Measurements from ENCODE around the gene MBLAC1. TPM values are rescaled to one million over a fixed set of nuclear protein-coding genes. Genes with fewer than 3 reads are reported as not detected.

The MBLAC1 gene
- total RNA-seq, 1 experiment from 2014 or later = 3.5 TPM

DNA sequence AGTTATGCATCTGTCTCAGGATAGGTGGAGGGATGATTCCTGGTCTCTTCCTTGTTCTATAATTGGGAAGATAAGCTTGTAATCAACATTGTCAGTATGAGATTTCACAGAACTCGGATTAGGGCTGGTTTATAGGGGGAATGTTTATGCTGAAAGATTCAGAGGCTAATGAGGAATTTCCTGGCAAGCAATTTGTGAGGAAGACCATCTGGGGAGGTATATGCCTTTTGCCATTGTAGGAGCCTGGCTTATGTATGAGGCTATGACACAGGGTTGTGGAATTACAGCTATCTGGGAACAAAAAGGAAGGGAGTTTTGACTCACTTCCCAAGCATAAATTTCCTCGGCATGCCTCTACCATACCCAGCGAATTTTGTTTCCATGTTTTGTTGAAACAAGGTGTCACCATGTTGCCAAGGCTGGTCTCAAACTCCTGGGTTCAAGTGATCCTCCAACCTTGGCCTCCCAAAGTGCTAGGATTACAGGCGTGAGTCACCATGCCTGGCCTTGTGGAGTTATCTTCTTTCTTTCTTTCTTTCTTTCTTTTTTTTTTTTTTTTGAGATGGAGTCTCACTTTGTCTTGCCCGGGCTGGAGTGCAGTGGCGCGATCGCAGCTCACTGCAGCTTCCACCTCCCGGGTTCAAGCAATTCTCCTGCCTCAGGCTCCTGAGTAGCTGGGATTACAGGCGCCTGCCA is 39.6 kb upstream of the MBLAC1 start:
- no peak overlapping the region; the same call in 1 of the 2 replicates for H3K4me3 Mint-ChIP-seq
- H3K4me1 Mint-ChIP-seq = peaks cover 21% of the 10 kb centered on the region
- TF ChIP-seq, protein P1, sequence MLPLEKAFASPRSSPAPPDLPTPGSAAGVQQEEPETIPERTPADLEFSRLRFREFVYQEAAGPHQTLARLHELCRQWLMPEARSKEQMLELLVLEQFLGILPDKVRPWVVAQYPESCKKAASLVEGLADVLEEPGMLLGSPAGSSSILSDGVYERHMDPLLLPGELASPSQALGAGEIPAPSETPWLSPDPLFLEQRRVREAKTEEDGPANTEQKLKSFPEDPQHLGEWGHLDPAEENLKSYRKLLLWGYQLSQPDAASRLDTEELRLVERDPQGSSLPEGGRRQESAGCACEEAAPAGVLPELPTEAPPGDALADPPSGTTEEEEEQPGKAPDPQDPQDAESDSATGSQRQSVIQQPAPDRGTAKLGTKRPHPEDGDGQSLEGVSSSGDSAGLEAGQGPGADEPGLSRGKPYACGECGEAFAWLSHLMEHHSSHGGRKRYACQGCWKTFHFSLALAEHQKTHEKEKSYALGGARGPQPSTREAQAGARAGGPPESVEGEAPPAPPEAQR (CRISPR knock-in tag; IDR thresholded peaks at IDR 0.05) = no peak
- TF ChIP-seq ZNF263 (CRISPR knock-in tag; IDR thresholded peaks at IDR 0.05; ENCODE audit: low read depth) (no peak), EMX1 (CRISPR knock-in tag; IDR thresholded peaks at IDR 0.05) (no peak), ZNF232 (CRISPR knock-in tag; IDR thresholded peaks at IDR 0.05) (no peak)
- no peak for DNase-seq (ENCODE audit: low spot score)
- ChIA-PET CTCF (no interaction called here), POLR2A (interaction anchor here (0.6 to 6.2 kb wide), 2 partner anchors 14 to 51 kb away, joined by 3 to 41 read pairs; partner anchors contain the start of genes AP4M1 and MCM7)
- peaks cover 20% of the 10 kb centered on the region for H3K36me3 Mint-ChIP-seq
- H3K27me3 Mint-ChIP-seq (ENCODE audit: low read depth) = no peaks in the 10 kb centered on the region; the same call in 1 of the 2 replicates
- H3K9me3 Mint-ChIP-seq = no peaks in the 10 kb centered on the region
- no peak for ATAC-seq
- no peak overlapping the region; the same call in 1 of the 2 replicates for H3K27ac Mint-ChIP-seq

DNA sequence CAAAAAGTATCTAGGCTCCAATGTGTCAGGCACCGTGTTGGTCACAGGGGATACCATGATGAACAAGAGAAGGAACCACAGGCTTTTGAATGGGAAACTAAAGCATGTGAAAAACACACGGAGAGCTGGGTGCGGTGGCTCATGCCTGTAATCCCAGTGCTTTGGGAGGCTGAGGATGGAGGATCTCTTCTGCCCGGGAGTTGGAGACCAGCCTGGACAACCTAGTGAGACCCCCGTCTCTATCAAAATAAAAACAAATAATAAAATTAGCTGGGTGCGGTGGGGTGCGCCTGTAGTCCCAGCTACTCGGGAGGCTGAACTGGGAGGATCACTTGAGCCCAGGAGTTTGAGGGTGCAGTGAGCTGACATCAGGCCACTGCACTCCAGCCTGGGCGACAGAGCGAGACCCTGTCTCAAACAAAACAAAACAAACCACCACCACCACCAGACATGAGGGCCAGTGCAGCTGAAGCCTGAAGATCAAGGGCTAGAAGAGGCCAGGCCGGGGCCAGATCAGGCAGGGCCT is 38.6 kb upstream of the MBLAC1 start:
- DNase-seq (ENCODE audit: low spot score) (no peak), ATAC-seq (no peak)
- ChIA-PET CTCF (interaction anchor here (1.0 to 1.4 kb wide), 2 partner anchors 14 to 44 kb away, joined by 3 read pairs; partner anchors contain the start of gene AP4M1), POLR2A (interaction anchor here (0.7 to 6.2 kb wide), 3 partner anchors 13 to 83 kb away, joined by 3 to 41 read pairs (median 3); partner anchors contain the start of genes AP4M1 and MCM7)
- Mint-ChIP-seq H3K9me3 (no peaks in the 10 kb centered on the region), H3K27ac (peak overlapping the region; percentile 92), H3K4me3 (peak overlapping the region; percentile 93), H3K27me3 (ENCODE audit: low read depth) (no peaks in the 10 kb centered on the region; the same call in 1 of the 2 replicates), H3K36me3 (peaks cover 29% of the 10 kb centered on the region), H3K4me1 (peaks cover 15% of the 10 kb centered on the region)
- TF ChIP-seq NFE2L1 (CRISPR knock-in tag; IDR thresholded peaks at IDR 0.05) = no peak
- peak; percentile 92 for TF ChIP-seq ZNF121 (CRISPR knock-in tag; IDR thresholded peaks at IDR 0.05)
- TF ChIP-seq, protein P2, sequence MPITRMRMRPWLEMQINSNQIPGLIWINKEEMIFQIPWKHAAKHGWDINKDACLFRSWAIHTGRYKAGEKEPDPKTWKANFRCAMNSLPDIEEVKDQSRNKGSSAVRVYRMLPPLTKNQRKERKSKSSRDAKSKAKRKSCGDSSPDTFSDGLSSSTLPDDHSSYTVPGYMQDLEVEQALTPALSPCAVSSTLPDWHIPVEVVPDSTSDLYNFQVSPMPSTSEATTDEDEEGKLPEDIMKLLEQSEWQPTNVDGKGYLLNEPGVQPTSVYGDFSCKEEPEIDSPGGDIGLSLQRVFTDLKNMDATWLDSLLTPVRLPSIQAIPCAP (CRISPR knock-in tag; IDR thresholded peaks at IDR 0.05) = no peak
- 0 out of 2 replicates have a peak, but pooled peaks have one; percentile 50 for TF ChIP-seq GTF2I (CRISPR knock-in tag; conservative IDR thresholded peaks at IDR 0.05)

DNA sequence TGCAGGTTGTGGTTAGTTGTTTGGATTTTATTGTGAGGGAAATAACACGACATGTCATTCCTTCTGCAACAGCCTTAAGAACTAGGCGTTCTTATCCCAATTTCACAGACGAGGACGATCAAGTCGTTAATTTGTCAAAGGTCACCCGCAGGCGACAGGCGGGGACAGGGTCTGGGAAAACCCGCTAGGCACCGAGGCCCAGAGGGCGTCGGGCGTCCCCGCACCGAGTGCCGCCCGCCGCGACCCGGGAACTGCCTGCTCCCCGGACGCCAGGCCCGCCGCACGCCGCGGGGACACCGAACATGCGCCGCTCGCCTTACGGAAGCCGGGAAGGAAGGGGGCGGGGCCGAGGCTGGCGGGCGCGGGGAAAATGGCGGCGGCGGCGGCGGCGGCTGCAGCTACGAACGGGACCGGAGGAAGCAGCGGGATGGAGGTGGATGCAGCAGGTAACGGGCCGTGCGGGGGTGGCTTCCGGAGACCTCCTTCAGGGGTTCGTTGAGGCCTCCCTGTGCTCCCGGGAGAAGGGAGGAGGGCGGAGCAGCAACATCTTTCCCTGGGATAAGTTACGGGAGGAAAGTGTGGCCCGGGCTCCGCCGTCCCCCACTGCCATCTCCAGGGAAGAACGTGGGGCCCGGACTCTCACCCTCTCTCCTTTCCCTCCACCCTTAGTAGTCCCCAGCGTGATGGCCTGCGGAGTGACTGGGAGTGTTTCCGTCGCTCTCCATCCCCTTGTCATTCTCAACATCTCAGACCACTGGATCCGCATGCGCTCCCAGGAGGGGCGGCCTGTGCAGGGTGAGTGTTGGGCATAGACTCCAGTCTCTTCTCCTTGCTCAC is 37.9 kb upstream of the MBLAC1 start, which contains the start of gene COPS6:
TSS of gene COPS6 (plus strand) at position 349 of the 837 bp plus-strand sequence. CDS start at position 371, 22 bp downstream.
- Mint-ChIP-seq H3K9me3 (no peaks in the 10 kb centered on the region), H3K4me1 (peaks cover 11% of the 10 kb centered on the region), H3K36me3 (peaks cover 36% of the 10 kb centered on the region), H3K4me3 (peak within 1 kb of the TSS; percentile 93), H3K27me3 (ENCODE audit: low read depth) (no peaks in the 10 kb centered on the region; the same call in 1 of the 2 replicates), H3K27ac (peak within 1 kb of the TSS; percentile 92)
- CTCF ChIA-PET = interaction anchor here (1.0 to 1.4 kb wide), 2 partner anchors 13 to 44 kb away, joined by 3 read pairs; partner anchors contain the start of gene AP4M1
- peak; percentile 4 for ATAC-seq
- POLR2A ChIA-PET = interaction anchor here (0.6 to 6.2 kb wide), 4 partner anchors 12 to 143 kb away, joined by 3 to 41 read pairs (median 4); partner anchors contain the start of genes AP4M1 and MCM7
- DNase-seq (ENCODE audit: low spot score) = peak; percentile 79
- TF ChIP-seq TEAD4 (CRISPR knock-in tag; IDR thresholded peaks at IDR 0.05) (no peak), IRF2 (CRISPR knock-in tag; IDR thresholded peaks at IDR 0.05; ENCODE audit: borderline replicate concordance, low read depth) (no peak), ESRRA (CRISPR knock-in tag; IDR thresholded peaks at IDR 0.05; ENCODE audit: borderline replicate concordance) (0 out of 2 replicates have a peak, but pooled peaks have one; percentile 70)
- TF ChIP-seq, protein P3, sequence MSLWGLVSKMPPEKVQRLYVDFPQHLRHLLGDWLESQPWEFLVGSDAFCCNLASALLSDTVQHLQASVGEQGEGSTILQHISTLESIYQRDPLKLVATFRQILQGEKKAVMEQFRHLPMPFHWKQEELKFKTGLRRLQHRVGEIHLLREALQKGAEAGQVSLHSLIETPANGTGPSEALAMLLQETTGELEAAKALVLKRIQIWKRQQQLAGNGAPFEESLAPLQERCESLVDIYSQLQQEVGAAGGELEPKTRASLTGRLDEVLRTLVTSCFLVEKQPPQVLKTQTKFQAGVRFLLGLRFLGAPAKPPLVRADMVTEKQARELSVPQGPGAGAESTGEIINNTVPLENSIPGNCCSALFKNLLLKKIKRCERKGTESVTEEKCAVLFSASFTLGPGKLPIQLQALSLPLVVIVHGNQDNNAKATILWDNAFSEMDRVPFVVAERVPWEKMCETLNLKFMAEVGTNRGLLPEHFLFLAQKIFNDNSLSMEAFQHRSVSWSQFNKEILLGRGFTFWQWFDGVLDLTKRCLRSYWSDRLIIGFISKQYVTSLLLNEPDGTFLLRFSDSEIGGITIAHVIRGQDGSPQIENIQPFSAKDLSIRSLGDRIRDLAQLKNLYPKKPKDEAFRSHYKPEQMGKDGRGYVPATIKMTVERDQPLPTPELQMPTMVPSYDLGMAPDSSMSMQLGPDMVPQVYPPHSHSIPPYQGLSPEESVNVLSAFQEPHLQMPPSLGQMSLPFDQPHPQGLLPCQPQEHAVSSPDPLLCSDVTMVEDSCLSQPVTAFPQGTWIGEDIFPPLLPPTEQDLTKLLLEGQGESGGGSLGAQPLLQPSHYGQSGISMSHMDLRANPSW (CRISPR knock-in tag; conservative IDR thresholded peaks at IDR 0.05; ENCODE audit: low read depth) = no peak
- TF ChIP-seq, protein P4, sequence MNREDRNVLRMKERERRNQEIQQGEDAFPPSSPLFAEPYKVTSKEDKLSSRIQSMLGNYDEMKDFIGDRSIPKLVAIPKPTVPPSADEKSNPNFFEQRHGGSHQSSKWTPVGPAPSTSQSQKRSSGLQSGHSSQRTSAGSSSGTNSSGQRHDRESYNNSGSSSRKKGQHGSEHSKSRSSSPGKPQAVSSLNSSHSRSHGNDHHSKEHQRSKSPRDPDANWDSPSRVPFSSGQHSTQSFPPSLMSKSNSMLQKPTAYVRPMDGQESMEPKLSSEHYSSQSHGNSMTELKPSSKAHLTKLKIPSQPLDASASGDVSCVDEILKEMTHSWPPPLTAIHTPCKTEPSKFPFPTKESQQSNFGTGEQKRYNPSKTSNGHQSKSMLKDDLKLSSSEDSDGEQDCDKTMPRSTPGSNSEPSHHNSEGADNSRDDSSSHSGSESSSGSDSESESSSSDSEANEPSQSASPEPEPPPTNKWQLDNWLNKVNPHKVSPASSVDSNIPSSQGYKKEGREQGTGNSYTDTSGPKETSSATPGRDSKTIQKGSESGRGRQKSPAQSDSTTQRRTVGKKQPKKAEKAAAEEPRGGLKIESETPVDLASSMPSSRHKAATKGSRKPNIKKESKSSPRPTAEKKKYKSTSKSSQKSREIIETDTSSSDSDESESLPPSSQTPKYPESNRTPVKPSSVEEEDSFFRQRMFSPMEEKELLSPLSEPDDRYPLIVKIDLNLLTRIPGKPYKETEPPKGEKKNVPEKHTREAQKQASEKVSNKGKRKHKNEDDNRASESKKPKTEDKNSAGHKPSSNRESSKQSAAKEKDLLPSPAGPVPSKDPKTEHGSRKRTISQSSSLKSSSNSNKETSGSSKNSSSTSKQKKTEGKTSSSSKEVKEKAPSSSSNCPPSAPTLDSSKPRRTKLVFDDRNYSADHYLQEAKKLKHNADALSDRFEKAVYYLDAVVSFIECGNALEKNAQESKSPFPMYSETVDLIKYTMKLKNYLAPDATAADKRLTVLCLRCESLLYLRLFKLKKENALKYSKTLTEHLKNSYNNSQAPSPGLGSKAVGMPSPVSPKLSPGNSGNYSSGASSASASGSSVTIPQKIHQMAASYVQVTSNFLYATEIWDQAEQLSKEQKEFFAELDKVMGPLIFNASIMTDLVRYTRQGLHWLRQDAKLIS (CRISPR knock-in tag; IDR thresholded peaks at IDR 0.05; ENCODE audit: borderline replicate concordance) = 0 out of 2 replicates have a peak, but pooled peaks have one; percentile 75
- TF ChIP-seq, protein P5, sequence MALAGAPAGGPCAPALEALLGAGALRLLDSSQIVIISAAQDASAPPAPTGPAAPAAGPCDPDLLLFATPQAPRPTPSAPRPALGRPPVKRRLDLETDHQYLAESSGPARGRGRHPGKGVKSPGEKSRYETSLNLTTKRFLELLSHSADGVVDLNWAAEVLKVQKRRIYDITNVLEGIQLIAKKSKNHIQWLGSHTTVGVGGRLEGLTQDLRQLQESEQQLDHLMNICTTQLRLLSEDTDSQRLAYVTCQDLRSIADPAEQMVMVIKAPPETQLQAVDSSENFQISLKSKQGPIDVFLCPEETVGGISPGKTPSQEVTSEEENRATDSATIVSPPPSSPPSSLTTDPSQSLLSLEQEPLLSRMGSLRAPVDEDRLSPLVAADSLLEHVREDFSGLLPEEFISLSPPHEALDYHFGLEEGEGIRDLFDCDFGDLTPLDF (CRISPR knock-in tag; IDR thresholded peaks at IDR 0.05) = no peak
- TF ChIP-seq, protein P6, sequence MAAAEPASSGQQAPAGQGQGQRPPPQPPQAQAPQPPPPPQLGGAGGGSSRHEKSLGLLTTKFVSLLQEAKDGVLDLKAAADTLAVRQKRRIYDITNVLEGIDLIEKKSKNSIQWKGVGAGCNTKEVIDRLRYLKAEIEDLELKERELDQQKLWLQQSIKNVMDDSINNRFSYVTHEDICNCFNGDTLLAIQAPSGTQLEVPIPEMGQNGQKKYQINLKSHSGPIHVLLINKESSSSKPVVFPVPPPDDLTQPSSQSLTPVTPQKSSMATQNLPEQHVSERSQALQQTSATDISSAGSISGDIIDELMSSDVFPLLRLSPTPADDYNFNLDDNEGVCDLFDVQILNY (CRISPR knock-in tag; IDR thresholded peaks at IDR 0.05) = peak; percentile 92
